GM23248 (cell line): ENCODE measurements around the gene ZDHHC14.

Experiments used
- EZH2 ChIP-seq: fragments of 200-600 bp; sonication (generic); IDR thresholded peaks from 2 replicates; pipeline ENCODE4 v1.6.1; 2018; ENCODE audit warnings: antibody characterized with exemption, mild to moderate bottlenecking; ENCODE audit not compliant: insufficient read depth, poor library complexity, severe bottlenecking
- EZH2phosphoT487 ChIP-seq: fragments of 200-600 bp; sonication (generic); IDR thresholded peaks from 2 replicates; pipeline ENCODE4 v1.6.1; 2018; ENCODE audit warnings: antibody characterized with exemption, moderate library complexity, mild to moderate bottlenecking, low read depth; ENCODE audit not compliant: insufficient read depth

GRCh38 chr6:157440171-157440570 lies 59.2 kb downstream of the ZDHHC14 start:
- TF ChIP-seq EZH2 (no peak), EZH2phosphoT487 (no peak)
